ENCODE measurements around the gene ROBO1. TPM values are rescaled to one million over a fixed set of nuclear protein-coding genes. Genes with fewer than 3 reads are reported as not detected.
"Not testable (repeated sequence)": the region's sequence is repeated elsewhere in the genome, so short reads cannot be mapped to it uniquely, and the experiment has no call there.

The ROBO1 gene
- total RNA-seq, 1 donor from 2014 or later: 39.3 TPM

DNA sequence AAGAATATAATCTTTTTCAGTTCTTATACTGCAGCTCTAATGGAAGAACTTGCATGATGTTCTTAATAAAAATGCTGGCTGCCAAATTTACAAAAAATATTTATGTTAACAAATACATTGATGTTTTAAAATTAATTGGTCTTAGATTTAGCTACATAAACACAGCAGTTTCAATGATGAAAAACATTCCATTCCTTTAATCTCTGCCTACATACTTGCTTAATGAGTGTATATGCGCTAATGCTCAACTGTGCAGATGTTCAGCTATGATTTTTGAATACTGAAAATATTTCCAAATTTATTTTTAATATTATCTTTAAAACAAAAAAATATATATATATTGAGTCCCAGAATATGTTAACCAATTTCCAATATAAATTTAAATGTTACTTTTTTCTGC lies 867.4 kb downstream of the ROBO1 start:
- DNase-seq (ENCODE audit: extremely low read depth, low read depth, low spot score): no peak

DNA sequence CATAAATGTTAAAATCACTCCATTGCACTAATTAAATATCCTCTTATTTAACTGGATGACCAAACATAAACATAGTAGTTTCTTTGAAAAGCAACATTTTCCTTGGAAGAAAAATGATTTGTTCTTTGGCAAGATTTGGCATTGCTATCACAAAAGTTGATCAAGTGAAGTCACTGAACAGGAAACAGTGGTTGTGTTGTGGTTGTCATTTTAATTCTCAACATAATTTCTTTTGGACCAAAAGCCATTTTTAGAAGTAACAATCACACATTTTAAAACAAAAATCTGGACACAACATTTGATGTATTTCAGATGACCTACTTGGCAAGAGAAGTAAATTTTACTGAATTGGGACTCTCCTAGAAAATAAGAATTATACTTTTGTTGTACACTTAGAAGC lies 872.3 kb downstream of the ROBO1 start:
- DNase-seq (ENCODE audit: extremely low read depth, low read depth, low spot score): no peak

DNA sequence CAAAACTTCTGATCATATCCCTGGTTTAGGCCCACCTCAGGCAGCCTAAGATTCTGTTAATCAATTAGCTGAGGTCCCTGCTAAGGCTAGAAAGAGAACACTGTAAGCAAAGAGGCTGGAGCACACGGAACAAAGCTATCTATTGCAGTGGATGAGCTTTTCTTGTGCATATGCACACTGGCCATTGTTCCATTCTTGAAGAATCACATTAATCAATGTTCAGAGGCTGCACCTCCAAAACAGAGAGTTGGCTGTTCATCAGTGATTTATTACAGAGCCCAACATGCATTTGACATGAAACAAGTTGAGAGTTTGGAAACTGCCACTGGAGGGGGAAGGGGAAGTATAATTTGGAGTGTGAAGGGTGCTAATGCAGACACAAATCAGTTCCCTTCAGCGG lies 873.0 kb downstream of the ROBO1 start:
- DNase-seq (ENCODE audit: extremely low read depth, low read depth, low spot score): no peak

DNA sequence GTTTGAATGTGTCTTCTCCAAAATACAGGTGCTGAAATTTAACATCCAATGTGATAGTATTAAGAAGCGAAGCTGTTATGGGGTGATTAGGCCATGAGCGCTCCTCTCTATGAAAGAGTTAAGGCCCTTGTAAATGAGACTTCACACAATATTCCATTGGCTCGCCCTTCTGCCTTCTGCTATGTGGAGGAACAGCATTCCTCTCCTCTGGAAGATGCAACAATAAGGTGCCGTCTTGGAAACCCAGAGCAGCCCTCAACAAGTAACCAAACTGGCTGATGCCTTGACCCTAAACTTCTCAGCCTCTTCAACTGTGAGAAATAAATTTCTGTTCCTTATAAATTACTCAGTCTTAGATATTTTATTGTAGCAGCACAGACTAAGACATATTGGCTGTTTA lies 874.6 kb downstream of the ROBO1 start:
- DNase-seq (ENCODE audit: extremely low read depth, low read depth, low spot score): no peak

DNA sequence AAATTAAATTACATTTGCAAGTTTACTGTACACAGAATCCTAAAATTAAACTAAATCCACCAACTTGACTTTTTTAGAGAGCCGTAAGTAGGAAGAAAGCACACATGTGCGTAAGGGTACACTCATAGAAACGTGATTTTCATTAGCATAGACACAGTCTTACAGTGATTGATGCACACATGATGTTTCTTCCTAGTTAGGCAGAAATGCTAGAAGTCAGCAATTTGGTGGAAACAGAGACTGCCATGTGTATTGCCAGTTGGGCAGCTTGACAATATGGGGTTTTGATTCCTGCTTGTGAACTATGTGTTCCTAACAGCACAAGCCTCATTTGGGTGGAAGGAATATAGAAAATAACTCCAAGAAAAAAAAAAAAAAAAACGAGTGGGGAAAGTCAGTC lies 878.5 kb downstream of the ROBO1 start:
- no peak for DNase-seq (ENCODE audit: extremely low read depth, low read depth, low spot score)

DNA sequence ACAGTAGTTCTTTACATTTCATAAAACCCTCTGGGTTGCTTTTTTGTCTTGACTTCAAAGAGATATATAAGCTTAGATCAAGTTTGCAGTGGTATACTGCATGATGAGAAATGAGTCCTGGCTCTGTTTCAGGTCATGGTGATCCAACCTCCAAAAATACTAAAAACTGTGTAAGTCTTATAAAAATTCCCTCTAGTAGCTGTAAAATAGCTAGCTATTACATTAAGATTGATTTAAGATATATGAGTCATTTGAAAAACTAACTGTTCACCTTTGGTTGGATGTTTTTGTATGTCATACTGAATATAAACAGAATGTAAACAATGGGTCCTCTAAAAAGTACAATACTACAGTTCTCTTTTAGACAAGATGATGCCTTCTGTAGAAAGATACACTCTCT lies 879.2 kb downstream of the ROBO1 start:
- no peak for DNase-seq (ENCODE audit: extremely low read depth, low read depth, low spot score)

DNA sequence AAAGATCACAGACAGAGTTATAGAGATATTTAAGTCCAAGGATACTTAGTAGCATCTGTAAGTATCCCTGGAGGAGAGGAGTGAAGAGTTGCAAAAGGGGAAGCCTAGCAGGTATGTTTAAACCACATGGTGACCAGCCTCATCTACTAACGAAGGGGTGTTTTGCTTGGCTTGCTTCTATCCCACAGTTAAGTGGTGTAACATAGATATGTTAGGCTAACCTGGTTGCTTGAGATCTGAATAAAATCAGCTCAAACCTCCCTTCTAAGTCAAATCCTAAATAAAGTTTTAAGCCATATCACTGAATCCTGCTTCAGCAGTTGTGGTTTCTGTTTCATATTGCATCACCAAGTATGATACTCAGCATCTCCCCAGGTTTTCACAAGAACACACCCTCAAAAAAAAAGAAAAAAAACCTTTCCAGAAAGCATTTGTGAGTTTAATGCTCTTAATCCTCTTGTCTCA lies 880.2 kb downstream of the ROBO1 start:
- DNase-seq (ENCODE audit: extremely low read depth, low read depth, low spot score): no peak

DNA sequence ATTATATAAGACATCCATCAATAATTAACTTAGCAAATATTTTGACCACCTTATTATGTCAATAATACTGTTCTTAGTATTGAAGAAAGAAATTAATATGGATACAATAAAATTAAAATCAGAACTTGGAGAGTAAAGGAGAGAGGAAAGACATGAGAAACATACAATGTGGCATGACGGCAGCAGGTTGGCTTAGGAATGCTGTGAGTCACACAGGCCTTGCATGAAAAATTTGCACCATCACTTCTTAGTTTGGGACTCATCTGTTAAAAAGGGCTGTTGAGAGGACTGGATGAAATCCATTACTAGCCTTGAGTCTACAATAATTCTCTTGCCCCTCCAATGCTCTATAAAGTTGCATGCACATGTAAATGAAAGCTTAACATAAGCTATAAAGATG lies 880.8 kb downstream of the ROBO1 start:
- no peak for DNase-seq (ENCODE audit: extremely low read depth, low read depth, low spot score)

DNA sequence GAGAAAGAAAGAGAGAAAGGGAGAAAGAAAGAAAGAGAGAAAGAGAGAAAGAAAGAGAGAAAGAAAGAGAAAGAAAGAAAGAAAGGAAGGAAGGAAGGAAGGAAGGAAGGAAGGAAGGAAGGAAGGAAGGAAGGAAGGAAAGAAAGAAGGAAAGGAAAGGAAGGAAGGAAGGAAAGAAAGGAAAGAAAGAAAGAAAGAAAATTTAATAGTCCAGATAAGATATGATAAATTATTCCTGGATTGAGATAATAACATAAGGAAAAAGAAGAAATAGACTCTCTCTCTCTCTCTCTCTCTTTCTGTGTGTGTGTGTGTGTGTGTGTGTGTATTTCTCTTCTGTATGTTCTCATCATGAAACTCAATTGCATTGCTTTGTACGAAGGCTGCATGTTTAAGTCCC lies 883.2 kb downstream of the ROBO1 start:
- not testable (repeated sequence) for DNase-seq (ENCODE audit: extremely low read depth, low read depth, low spot score)

DNA sequence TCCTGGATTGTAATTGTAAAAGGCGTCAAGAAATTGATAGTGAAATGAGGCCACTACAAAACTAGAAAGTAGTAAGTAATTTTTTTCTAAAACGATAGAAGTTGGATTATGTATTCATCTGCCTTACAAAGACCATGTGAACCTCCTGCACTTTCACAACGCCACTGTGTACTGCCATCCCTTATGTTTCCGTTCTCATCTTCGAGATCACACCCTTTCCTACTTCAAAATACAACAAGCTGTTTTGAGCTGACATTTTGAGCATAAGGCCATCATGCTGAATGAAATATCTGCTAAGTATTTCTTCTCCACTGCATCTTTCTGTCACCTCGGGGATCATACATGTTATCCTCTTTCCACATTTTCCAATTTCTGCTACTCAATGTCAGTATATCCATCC lies 885.5 kb downstream of the ROBO1 start:
- DNase-seq (ENCODE audit: extremely low read depth, low read depth, low spot score): no peak

DNA sequence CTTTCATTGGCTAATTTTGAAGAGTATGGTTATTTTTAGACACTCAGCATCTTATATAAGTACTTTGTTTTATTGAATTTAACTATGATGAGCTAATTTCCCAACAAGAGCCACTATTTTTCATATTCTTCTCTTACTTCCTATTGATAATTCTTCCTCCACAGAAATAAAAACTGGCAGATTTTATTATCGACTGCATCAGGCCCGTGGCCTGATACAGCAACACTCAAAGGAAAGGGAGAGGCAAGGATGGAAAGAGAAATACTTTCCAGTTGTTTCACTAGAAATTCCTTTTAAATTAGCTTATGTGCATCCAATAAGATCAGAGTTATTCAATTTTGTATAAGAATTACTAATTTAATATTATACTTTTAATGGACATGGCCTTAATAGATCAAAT lies 886.3 kb downstream of the ROBO1 start:
- DNase-seq (ENCODE audit: extremely low read depth, low read depth, low spot score): no peak

DNA sequence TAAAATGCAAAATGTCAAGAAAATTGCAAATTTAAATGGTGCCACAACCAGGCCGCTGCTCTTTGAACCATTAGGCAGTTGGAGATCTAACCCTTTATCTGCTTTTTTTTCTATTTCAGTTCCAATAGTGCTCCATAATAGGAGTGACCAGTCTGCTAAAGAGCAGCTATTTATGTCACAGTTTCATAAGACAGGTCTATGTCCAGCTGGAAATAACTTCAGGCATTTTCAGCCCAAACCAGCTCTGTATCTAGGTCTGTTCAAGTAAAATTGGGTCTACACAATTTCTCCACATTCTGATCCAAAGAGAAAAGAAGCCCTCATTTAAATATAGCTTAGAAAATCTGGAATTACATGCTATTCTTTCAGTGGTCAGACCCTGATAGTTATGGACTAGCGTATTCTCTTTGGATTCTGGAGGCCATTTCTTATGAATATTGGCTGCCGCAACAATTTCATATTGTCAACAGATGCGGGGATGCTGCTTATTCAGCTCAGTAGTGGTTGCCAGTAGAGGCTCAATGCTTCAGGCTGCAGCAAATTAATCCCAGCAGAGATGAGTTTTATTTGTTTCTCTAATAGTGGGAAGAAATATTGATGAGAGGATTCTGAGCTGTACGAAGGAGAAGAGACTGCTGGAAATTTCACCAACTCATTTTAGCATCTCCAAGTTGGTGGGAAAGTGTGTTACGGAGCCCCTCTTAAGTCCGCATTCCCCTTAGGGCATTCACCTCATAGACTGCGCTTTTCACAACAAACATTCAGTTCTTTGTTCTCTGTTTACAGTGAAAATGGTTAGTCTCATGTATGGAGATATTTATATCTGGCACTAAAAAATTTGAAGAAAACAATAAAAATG lies 887.0 kb downstream of the ROBO1 start:
- no peak for DNase-seq (ENCODE audit: extremely low read depth, low read depth, low spot score)

DNA sequence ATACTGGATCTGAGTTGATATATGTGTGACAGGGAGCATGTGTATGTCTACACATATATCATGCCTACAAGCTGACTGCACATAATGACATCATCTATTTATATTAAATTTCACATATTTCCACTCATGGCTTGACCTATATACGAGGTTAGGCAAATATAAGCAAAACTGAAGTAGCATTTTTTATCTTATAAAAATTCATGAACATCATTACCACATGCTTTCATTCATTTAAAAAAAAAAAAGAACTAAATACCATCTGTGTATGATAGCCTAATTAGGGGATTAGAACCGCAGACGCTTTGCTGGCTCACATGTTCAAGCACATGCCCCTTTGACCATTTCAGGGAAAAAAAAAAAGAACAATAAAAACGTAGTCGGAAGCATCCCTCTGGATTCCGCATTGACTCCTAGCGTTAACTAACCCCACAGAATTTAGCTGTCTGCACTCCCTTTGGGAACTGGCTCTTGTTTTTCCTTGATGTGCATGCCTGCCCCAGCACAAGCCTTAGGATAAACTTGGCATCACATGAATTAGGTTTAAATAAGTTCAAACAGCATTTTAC lies 888.4 kb downstream of the ROBO1 start:
- no peak for DNase-seq (ENCODE audit: extremely low read depth, low read depth, low spot score)

DNA sequence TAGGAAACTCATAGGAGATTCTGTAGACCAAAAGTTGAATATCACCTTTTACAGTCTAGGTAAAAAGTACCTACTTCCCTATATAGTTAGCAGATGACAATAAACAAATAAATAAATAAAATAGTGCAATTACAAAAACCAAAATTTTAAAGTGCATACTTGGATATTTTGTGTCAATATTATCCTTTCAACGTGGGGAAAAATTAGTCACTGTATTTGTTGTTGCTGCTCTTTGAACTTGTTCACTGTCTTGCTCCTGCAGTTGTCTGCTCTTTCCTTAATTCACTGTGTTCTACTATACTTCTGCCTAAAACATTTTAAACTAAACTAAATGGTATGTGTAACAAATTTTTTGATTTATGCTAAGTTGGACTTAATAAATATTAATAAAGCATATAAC lies 889.0 kb downstream of the ROBO1 start:
- no peak for DNase-seq (ENCODE audit: extremely low read depth, low read depth, low spot score)

DNA sequence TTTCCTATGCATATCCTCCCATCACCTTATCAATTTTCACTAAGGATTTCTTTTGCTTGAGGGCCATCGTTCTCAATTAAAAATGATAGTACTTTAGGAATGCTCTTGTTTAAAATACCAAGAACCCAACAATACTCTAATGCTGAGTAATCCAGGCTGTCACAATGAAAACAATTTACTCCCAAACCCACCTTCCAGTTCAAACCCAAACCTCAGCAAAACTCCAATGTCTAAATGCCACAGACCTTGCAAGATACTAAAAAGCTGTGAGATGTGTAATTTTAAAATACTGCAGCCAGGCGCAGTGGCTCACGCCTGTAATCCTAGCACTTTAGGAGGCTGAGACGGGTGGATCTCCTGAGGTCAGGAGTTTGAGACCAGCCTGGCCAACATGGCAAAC lies 889.8 kb downstream of the ROBO1 start:
- no peak for DNase-seq (ENCODE audit: extremely low read depth, low read depth, low spot score)

DNA sequence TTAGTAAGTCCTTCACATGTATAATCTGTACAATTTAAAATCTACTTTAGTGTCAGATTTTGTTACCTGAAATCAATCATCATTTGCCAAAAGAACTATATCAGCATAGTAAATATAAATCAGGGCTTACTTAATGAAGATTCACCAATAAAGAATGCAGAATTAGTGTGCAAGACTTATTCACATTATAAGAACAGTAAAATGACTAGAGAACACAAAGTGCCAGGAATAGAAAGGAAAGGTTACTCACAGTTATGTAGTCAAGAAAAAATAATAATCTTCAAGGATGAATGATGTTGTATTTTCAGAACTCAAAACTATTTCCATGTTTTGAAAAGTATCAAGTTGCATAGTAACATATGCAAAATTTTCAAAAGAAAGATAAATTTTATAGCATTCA lies 891.9 kb downstream of the ROBO1 start:
- no peak for DNase-seq (ENCODE audit: extremely low read depth, low read depth, low spot score)

DNA sequence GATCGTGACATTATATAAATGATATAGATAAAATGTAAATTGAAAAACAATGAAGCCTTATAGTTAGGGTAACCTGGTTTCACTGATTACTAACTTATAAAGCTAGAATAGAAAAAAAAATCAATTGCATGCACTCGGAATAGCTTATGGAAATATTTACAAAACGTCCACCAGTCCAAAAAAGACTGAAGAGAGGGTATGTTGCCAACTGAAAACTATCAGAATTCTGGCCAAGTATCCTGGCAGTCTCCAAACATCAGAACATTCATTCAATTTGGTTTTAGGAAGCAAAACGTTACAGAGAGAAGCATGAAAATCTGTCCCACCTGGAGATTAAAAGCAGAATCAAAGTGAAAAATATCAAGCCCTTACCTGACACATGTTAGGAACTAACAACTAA lies 892.4 kb downstream of the ROBO1 start:
- no peak for DNase-seq (ENCODE audit: extremely low read depth, low read depth, low spot score)

DNA sequence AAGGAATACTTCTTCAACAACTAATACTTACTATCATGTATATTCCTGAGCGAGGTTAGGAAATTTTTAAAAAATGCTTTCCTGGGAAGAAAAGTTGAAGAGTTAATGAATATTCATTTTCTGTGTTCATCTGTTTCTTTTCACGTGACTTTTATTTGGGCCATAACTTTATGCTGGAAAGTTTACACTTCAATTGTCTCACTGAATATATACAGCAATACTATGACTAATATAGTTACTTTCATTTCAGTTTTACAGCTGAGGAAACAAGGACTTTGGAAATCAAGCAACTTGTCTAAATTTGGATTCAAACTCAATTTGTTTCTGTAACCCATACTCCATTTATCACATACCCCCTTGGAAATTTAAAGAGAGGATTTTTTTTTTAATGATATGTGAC lies 894.2 kb downstream of the ROBO1 start:
- DNase-seq (ENCODE audit: extremely low read depth, low read depth, low spot score): no peak

DNA sequence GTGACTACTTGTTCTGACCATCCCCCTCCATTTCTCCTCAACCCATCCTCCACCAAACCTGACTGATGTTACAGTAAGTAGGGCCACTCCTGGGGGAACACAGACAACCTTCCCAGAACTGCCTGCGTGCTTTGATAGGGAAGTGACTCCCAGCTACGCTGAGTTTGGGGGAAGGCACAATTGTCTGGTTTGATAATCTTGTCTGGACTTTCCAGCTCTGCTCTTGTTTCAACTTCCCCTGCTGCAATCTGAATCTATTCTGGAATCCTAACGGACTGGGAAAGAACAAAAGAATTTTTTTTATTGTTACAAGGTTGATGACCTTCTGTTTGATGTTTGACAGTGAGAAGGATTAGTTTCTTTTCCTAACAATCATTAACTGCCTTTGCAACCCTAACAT lies 895.6 kb downstream of the ROBO1 start:
- DNase-seq (ENCODE audit: extremely low read depth, low read depth, low spot score): peak; percentile 42

DNA sequence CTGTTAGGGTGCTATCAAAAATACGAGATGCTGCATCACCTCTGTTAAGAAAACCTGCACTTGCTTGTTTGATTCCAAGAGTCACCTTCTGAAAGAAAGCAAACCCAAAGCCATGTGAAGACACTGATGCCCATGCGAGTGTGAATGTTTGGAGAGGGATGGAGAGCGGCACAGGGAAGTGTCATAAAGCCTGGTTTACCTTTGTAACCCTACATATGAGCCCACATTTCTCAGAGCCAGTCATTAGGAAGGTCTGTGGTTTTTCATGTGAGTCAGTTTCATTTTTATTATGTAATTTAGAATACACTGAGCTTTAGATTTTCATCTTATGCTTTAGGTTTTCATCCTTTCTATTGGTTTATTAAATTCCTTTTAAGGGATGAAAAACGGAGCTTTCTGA lies 896.8 kb downstream of the ROBO1 start:
- no peak for DNase-seq (ENCODE audit: extremely low read depth, low read depth, low spot score)

DNA sequence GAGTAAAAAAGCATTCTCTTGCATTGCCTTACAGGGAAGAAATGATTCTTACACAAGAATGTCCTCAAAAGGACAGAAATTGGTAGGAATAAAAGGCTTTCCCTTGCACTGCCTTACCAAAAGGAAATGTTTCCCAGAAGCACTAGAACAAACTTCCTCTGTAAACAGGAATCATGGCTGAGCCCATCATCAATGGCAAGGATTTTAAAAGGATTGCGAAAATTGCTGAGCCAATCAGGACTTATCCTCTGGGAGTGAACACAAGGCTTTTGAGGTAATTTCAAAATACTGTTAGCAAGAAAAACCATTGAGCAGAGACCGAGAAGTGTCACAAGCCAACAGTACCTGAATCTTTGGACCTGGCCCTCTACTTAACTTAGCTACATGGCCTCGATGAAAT lies 897.3 kb downstream of the ROBO1 start:
- DNase-seq (ENCODE audit: extremely low read depth, low read depth, low spot score): no peak

DNA sequence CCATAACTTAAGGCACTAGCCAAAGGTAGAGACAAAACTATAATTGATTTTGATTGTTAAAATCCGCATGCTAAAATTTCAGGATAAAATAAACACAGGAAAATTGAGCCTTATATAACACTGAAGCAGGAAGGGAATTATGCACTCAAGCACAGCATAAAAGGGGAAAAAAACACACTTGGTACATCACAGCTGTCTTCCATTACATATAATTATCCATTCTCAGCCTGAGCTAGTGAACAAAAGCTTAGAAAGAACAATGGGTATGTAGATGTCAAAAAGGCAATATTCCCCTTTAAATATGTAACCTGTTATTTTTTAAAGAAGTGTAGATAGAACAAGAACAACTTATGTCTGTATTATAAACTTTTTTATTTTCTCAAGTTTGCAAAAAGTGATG lies 899.2 kb downstream of the ROBO1 start:
- DNase-seq (ENCODE audit: extremely low read depth, low read depth, low spot score): no peak

Measured in glomerular endothelial cell (primary cell).